ENCODE results near the gene ARSH. TPM values are rescaled to one million over a fixed set of nuclear protein-coding genes. Genes with fewer than 3 reads are reported as not detected.
"Not testable (repeated sequence)": the region's sequence is repeated elsewhere in the genome, so short reads cannot be mapped to it uniquely, and the experiment has no call there.

The ARSH gene, protein sequence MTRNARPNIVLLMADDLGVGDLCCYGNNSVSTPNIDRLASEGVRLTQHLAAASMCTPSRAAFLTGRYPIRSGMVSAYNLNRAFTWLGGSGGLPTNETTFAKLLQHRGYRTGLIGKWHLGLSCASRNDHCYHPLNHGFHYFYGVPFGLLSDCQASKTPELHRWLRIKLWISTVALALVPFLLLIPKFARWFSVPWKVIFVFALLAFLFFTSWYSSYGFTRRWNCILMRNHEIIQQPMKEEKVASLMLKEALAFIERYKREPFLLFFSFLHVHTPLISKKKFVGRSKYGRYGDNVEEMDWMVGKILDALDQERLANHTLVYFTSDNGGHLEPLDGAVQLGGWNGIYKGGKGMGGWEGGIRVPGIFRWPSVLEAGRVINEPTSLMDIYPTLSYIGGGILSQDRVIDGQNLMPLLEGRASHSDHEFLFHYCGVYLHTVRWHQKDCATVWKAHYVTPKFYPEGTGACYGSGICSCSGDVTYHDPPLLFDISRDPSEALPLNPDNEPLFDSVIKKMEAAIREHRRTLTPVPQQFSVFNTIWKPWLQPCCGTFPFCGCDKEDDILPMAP
- total RNA-seq = not detected

DNA sequence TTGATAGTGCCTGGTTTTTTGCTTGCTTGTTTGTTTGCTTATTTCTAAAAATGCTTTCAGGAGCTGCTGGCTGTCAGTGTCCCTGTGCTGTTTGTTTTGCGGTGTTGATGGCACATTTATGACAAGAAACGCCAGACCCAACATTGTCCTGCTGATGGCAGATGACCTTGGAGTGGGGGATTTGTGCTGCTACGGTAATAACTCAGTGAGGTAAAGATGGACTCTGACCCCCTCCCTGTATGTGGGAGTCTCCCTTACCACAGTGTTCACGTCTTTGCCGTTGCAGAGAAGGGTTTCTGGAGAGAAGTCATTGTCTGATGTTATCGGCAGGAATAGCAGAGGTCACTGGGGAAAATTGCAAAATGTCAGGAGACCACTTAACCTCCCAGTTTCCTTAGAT, at the start of gene ARSH:
TSS of gene ARSH (plus strand) at position 52 of the 400 bp plus-strand sequence. CDS start at position 119, 67 bp downstream.
- ATAC-seq (no peak), DNase-seq (ENCODE audit: low spot score) (no peak)

DNA sequence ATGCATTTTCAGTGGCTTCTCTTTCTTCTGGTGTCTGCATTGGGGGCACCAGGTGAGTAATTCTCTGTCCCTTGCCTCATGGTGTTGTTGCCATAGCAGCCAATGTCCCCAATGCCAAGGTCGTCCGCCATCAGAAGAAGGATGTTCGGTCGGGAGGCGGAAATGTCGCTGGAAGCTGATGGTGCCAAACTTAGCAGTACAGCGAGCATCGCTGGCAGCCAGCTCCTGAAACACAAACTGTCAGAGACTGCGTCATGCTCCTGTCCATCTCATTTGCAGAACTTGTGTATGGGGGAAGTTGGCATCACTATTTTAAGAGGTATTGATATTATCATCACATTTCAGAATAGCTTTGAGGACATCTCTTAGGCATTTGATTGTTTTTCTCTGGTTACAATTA, 48.1 kb upstream of the ARSH start:
- no peak for DNase-seq (ENCODE audit: low spot score)

DNA sequence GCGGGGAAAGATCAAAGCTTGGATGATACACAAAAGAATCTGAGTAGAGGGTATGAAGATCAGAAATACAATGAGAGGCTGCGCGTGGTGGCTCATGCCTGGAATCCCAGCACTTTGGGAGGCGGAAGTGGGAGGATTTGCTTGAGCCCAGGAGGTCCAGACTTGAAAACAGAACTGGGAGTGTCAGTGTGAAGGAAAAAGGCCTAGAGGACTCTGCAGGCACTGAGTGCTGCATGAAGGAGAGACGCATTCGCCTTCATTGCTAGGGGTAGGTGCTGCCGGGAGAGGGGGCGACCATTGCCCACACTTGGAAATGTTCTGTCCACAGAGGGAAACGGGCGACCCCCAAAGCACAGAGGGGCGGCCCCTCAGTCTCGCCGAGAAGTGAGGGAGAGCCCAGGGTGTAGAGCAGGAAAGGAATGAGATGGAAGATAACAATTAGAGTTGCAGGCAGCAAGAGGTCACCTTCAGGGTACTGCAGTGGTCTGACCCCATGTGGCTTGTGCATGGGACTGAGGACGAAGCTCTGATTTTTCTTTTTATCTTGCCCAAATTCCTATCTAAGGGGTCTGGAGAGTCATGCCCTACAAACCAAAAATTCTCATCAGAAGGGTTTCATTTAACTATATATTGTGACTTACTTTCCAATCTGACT, 45.4 kb upstream of the ARSH start:
- DNase-seq (ENCODE audit: low spot score) (no peak), ATAC-seq (no peak)

More for the DNA sequence above, 48.1 kb upstream of the ARSH start:
- ATAC-seq = no peak

DNA sequence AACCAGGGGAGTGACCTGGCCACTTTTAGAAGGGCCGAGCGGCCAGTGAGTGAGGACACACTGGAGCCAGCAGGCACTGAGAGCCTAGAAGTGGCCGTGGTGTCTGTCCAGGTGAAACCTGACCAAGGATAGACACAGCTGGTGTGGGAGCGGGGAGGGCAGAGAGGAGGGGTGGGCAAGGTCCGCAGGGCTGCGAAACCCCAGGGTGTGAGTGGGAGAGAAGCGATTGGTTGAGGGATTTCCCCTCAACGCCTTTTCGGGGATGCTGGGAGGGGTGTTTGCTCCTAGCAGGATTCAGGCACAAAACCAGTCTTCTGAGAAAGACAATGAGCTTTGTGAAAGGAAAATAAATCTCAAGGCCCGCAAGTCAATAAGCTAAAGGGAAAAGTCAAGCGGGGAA, 44.0 kb upstream of the ARSH start:
- DNase-seq (ENCODE audit: low spot score) (peak; percentile 54), ATAC-seq (peak; percentile 82)

DNA sequence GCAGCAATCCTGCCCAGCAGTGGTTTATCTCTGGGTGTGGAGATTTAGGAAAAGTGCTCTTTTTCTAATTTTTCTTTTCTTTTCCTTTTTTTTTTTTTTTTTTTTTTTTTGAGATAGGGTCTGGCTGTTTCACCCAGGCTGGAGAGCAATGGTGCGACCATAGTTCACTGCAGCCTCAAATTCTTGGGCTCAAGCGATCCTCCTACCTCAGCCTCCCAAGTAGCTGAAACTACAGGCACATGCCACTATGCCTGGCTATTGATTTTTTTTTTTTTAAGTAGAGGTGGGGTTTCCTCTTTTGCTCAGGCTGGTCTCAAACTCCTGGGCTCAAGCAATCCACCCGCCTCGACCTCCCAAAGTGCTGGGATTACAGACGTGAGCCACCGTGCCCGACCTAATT, 42.9 kb upstream of the ARSH start:
- not testable (repeated sequence) for ATAC-seq; DNase-seq (ENCODE audit: low spot score)

DNA sequence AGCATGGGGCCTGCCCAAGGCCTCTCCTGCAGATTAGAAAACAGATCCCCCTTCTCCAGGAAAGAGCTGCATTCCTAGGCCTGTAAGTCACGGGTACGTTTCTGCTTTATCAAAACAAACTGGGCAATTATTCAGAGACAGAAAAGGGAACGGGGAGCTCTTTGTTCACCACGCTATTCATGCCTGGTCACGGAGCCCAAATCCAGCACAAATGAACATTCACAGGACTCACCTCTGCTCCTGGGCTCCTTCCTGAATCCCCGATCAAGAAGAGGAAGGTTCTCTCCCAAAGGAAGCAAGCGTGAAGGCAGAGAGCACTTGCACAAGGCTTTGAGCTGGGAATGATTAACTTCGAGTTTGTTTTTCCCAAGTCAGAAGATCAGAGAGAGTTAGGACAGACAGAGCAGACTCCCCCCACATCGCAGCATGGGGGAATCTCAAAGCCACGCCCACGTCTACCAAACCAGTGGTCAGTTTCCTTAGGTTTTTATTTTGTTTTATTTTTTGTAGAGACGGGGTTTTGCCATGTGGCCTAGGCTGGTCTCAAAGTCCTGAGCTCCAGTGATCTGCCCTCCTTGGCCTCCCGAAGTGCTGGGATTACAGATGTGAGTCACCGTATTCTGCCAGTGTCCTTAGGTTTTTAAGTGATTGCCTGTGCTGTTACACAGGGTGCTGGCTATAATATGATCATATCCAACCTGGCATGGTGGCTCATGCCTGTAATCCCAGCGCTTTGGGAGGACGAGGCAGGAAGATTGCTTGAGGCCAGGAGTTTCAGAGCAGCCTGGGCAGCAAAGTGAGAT, 42.2 kb upstream of the ARSH start:
- DNase-seq (ENCODE audit: low spot score) (peak; percentile 48), ATAC-seq (peak; percentile 87)

DNA sequence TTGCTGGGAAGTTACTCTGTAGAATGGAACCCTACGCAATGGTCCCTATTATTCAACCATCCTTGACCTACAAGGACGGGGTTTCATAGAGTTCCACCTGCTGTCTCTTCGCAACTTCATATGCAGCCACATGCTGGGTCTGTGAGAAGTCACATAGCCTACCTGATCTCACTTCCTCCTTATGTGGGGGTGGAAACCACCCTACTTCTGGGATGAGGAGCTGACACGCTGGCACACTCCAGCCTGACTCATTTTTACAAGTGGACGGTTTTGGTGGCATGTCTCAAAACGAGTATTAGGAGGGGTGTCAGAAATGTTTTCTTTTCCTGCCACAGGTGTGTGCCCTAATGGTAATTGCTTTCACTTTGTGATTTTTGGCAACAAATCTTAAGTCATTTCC, 40.4 kb upstream of the ARSH start:
- ATAC-seq = no peak
- no peak for DNase-seq (ENCODE audit: low spot score)

DNA sequence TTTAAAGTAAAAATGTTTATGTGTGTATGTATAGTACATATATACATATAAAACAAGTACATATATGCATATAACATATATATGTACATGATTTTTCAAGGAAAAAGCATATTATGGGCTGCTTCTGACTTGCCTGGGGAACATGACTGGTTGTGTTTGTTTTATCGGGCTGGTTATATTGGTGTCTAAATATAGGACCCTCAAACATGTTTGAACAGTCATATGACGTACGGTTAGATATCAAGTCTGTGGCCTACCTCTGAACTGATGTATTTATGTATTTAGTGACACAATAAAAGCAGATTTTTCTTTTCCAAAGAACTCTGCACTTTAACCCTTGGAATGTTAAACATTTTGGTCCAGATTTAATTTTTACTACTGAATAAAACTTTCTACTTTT, 39.3 kb upstream of the ARSH start:
- ATAC-seq (no peak), DNase-seq (ENCODE audit: low spot score) (no peak)

DNA sequence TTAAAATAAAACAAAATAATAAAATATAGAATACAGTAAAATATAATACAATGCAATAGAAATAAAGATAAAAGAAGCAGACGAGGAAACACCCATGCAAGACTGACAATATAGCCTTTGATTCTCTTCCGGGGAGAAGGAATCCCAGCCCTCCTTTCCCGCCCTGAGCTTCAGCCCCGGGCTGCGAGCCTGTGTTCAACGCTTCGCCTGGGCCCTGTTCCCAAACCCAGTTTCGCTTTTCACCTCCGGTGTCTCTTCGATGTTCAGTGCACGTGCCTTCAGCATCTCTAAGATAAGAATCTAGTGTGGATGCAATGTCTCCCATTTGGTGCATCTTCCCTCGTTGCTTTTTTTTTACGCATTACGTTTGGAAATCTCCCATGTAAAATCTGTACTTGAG, 38.8 kb upstream of the ARSH start:
- ATAC-seq = no peak

DNA sequence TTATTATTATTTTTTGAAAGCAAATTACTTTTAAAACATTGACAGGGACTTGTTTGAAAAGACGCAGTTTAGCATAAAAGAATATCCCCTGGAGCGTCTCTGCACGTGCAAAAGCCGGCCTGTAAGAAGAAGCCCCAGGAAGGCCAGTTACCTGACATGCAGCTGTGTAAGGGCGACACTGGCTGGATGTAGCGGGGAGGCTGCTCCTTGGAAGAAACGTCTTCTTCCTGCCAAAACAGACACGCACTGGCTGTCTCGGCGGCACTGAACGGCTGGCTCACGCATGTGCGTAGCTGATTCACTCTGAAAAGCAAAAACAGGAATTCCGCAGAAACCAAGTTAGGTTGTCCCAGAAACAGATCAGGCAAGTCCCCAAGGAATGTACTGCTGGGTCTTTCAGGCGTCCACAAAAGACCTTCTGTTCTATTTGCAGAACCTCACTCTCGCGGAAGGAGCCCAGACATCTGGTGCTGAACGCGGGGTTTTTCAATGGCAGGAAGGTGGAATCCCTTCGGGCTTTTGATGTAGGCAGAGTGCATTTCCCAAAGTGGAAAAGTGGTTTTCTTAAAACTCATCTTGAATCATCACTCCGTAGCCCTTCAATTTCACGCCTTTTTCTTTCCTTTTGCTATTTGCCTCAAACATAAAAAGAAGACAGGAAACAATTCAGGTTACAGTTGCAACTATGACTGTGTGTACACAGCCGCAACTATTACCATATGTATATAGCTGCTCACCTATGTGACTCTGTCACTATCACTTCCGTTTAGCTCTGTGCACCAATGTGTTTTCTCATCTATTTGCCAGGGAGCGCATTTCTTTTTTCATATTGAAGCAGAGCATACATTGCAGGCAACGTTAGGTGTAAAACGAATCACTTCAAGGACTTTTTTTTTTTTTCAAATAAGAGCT, 38.1 kb upstream of the ARSH start:
- no peak for ATAC-seq
- no peak for DNase-seq (ENCODE audit: low spot score)

More for the DNA sequence above, 38.8 kb upstream of the ARSH start:
- no peak for DNase-seq (ENCODE audit: low spot score)

DNA sequence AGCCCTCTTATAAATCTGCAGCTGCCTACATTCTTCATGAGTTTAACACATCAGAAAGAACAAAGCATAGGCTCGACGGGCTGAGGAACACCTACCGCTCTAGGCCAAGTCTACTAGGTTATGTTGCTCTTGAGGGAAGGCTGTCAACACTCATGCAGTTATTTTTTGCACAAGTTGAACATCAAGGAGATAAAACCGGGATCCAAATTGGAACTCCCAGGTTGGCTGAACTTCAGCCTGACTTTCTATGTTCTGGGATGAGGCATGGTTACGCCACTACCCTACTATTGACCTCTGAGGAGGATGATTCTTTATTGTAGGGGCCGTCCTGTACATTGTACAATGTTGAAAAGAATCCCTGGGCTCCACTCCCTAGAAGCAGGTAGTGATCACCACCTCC, 37.3 kb upstream of the ARSH start:
- ATAC-seq = no peak

DNA sequence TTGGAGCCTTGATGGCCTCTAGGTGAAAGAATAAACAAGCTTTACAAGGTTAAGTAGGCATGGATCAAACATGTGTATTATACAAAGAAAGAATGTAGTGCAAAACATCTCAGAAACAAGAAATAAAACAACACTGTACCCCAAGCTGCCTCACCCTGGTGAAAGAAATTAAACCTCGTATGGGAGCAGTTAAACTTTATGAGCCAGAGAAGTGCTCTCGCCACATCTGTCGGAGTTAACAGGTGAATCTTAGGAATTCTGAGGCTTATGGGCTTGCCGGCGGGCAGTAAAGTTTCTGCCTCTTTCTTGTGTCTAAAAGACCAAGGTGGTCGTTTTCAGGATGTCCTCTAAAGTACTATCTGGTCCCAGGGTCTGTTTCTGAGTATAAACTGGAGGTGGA, 34.0 kb upstream of the ARSH start:
- no peak for DNase-seq (ENCODE audit: low spot score)
- no peak for ATAC-seq

More for the DNA sequence above, 37.3 kb upstream of the ARSH start:
- DNase-seq (ENCODE audit: low spot score) = no peak

DNA sequence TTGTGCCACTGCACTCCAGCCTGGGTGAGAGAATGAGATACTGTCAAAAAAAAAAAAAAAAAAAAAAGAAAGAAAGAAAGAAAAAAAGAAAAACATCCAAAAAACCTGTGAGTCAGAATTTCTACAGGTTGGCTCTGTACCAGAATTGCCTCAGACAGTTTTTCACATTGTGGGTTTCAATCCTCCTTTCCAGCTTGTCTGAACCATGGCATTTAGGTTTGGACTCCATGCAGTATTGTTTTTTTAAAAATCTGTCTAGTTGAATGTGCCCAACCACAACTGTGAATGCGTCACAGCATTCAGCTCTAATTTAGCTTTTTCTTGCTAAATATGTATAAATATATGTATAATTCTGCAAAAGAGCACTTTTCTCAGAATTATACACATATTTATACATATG, 31.4 kb upstream of the ARSH start:
- ATAC-seq = no peak
- no peak for DNase-seq (ENCODE audit: low spot score)

DNA sequence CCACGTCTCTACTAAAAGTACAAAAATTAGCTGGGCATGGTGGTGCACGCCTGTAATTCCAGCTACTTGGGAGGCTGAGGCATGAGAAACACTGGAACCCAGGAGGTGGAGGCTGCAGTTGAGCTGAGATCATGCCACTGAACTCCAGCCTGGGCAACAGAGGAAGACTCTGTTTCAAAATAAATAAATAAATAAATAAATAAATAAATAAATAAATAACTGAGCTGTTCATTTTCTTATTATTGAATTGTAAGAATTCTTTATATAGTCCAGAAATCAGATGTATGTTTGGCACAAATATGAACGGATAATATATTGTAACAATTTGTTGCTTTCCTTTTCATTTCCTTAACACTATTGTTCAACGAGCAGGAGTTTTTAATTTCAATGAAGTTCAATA, 27.7 kb upstream of the ARSH start:
- not testable (repeated sequence) for ATAC-seq; DNase-seq (ENCODE audit: low spot score)

DNA sequence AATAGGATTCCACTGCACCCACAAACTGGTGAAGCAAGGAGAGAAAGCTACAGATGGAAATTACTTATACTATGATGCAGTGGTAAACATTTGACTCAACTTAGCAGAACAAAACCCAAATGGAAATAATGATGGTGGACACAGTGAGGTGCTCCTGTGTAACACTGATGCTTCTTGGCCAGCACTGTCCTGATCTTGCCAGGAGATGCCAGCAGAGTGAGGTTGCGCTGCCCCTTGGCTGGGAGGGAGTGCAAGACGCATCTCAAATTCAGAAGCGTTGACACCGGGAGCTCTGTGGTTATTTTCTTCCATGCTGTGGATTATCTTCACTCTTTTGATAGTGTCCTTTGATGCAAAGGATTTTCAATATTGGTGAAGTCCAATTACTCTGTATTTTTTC, 22.0 kb upstream of the ARSH start:
- DNase-seq (ENCODE audit: low spot score) = no peak
- ATAC-seq = no peak

DNA sequence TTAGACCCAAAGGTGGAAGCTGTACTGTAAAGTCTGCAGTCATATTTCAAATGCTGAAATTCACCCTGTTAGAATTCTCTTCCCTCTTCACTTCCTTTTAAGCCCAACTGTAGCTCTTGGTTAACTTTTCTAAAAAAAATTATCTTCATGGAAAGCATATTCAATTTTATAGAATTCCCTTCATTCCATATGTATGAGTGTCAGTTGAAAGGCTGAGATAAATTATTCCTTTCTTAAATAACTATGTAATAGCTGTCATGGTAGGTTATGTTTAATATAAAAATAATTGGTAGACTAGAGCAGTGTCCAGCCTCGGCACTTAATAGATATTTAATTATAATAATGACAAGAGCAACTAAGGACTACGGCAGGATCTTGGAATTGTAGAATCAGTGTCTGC, 16.8 kb upstream of the ARSH start:
- no peak for DNase-seq (ENCODE audit: low spot score)

DNA sequence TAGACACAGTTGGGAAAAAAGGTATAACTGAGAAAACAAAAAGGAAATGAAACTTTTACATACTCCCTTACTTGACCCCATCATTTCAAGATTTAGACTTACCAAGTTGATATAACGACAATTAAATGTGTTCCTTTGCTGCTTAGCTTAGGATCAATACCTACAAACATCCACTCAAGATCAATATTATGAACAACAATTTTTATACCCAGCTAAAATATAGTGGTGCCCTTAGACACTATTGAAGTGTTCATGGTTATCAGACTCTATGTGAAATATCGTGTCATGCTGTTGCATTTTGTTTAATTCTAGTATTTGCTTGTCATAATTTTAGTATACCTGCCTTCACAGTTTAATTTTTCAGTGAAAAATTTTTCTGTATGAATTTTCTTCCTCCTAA, 4.2 kb downstream of the ARSH start:
- DNase-seq (ENCODE audit: low spot score) (no peak), ATAC-seq (no peak)

More for the DNA sequence above, 16.8 kb upstream of the ARSH start:
- no peak for ATAC-seq

DNA sequence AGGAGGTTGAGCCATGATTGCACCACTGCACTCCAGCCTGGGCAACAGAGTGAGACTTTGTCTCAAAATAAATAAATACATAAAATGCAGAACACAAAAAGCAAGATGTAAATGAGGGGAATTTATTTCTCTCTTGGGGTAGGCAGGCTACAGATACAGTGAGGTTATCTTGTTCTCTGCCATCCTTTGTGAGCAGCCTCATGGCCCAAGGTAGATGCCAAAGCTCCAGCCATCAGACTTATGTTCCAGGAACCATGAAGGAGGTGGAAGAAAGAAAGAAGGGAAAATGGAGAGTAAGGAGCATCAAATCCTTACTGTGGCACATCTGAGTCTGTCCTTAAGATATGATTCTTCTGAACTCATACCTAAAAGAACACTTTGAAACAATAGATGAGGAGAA, 11.1 kb downstream of the ARSH start:
- no peak for DNase-seq (ENCODE audit: low spot score)
- no peak for ATAC-seq

DNA sequence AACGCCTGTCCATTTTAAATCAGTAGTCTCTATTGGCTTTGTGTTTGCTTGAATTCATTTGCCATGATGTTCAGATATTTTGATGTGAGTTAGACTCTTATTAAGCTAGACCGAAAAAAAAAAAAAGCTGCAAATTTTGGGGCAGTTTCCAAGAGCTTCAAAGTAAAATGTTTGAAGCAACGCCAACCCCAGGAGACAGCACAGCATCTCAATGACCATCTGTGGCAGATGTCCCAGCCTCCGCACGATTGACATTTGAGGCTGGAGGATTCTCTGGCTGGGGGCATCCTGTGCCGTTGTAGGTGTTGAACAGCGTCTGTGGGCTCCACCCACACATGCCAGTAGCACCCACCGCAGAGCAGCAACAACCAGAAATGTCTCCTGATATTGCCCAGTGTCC, 17.8 kb downstream of the ARSH start:
- no peak for DNase-seq (ENCODE audit: low spot score)
- no peak for ATAC-seq
